Measurements from ENCODE around the gene TOP3A. TPM values are rescaled to one million over a fixed set of nuclear protein-coding genes. Genes with fewer than 3 reads are reported as not detected.

TOP3A gene
- total RNA-seq, 1 experiment from 2014 or later, result 100 TPM

DNA sequence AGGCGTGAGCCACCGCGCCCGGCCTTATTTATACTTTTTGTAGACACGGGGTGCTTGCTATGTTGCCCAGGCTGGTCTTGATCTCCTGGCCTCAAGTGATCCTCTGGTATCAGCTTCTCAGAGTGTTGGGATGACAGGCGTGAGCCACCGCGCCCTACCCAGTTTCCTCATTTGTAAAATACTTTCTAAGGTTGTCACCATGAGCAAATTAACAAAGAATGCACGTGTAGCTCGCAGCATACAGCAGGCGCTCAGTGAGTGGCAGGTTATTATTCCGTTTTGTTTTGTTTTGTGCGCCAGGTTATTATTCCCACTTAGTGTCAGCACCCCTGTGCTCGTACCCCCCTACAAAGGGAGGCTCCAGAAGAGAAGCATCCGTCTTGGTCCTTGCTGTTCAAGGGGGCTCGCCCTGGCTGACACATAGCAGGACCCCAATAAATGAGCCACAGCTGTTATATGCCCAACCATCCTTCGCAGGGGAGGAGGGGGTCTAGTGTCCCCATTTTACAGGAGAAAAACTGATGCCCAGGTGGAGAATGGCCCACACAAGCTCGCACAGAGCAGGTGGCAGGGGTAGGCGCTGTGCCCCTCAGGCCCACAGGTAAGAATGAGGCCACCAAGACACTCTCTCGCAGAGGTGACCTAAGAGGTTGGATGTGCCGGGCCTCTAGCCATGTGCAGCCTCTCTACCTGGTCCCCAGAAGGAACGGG, 55.0 kb downstream of the TOP3A start:
- no peak for DNase-seq (ENCODE audit: low spot score)
- ChIA-PET CTCF (no interaction called here), POLR2A (ENCODE audit: low non-redundant PET) (no interaction called here)
- H3K27ac ChIP-seq (ENCODE audit: low read depth, low read length, poor library complexity, severe bottlenecking), result peak overlapping the region; percentile 81
- no peaks in the 10 kb centered on the region for H3K9me3 ChIP-seq (ENCODE audit: low read depth, low read length, poor library complexity, severe bottlenecking)
- H3K36me3 ChIP-seq (ENCODE audit: insufficient read depth, low read length, poor library complexity, severe bottlenecking), result peaks cover 23% of the 10 kb centered on the region
- H3K4me3 ChIP-seq (ENCODE audit: low read depth, low read length, poor library complexity, severe bottlenecking), result peak overlapping the region; percentile 62
- TF ChIP-seq, protein P1, sequence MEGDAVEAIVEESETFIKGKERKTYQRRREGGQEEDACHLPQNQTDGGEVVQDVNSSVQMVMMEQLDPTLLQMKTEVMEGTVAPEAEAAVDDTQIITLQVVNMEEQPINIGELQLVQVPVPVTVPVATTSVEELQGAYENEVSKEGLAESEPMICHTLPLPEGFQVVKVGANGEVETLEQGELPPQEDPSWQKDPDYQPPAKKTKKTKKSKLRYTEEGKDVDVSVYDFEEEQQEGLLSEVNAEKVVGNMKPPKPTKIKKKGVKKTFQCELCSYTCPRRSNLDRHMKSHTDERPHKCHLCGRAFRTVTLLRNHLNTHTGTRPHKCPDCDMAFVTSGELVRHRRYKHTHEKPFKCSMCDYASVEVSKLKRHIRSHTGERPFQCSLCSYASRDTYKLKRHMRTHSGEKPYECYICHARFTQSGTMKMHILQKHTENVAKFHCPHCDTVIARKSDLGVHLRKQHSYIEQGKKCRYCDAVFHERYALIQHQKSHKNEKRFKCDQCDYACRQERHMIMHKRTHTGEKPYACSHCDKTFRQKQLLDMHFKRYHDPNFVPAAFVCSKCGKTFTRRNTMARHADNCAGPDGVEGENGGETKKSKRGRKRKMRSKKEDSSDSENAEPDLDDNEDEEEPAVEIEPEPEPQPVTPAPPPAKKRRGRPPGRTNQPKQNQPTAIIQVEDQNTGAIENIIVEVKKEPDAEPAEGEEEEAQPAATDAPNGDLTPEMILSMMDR (conservative IDR thresholded peaks at IDR 0.05; ENCODE audit: low read depth, low read length), result no peak
- TF ChIP-seq EZH2 (IDR thresholded peaks at IDR 0.05; ENCODE audit: borderline replicate concordance, low read depth, low read length, poor library complexity, severe bottlenecking), result no peak
- H3K27me3 ChIP-seq (replicated peaks; ENCODE audit: insufficient read depth, low read depth, low read length, poor library complexity), result no peaks in the 10 kb centered on the region
- intact Hi-C loops (cut with micrococcal nuclease; ENCODE audit: unreplicated experiment), result no loop called here
- BruUV-seq (replicated peaks), result no TSS peak
- peaks cover 4% of the 10 kb centered on the region for H3K4me1 ChIP-seq (ENCODE audit: insufficient read depth, low read length, poor library complexity, severe bottlenecking)

DNA sequence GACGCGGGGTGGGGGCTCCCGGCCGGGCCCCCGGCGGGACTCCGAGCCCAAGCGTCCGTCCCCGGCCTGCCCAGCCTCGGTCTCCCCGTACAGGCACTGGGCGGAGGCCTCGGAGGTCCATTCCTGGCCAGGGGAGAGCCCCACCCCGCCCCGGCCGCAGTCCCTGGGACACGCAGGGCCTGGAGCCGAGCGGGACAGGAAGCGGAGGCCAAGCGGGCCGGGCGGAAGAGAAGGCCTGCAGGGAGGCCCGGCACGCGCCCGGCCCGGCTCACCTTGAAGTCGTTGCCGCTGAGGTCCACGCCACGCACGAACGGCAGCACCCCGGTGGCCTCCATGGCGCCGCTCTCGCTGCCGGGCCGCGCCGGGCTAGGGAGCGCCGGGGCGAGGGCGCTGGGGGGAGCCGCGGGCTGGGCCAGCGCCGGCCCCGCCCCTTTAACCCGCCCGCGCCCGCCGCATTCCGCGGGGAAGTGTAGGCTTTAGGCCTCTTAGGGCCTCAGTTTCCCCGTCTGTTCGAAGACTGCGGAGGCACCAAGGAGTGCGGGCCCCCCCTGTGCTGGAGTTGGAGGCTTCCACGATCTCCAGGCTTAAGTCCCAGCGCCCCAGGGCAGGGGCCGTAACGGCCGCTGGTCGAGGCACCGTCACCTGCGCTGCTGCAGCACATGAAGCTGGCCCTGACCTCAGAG, 56.3 kb downstream of the TOP3A start, which contains the start of gene FLII:
TSS of gene FLII (minus strand) at position 383 of the 683 bp plus-strand sequence. CDS start at position 335, 48 bp downstream.
- H3K4me1 ChIP-seq (ENCODE audit: insufficient read depth, low read length, poor library complexity, severe bottlenecking), result peaks cover 4% of the 10 kb centered on the region
- H3K27me3 ChIP-seq (replicated peaks; ENCODE audit: insufficient read depth, low read depth, low read length, poor library complexity), result no peaks in the 10 kb centered on the region
- H3K4me3 ChIP-seq (ENCODE audit: low read depth, low read length, poor library complexity, severe bottlenecking), result peak within 1 kb of the TSS; percentile 97
- peak within 1 kb of the TSS; percentile 92 for H3K27ac ChIP-seq (ENCODE audit: low read depth, low read length, poor library complexity, severe bottlenecking)
- ChIA-PET CTCF (no interaction called here), POLR2A (ENCODE audit: low non-redundant PET) (no interaction called here)
- DNase-seq (ENCODE audit: low spot score), result peak; percentile 45
- TF ChIP-seq EZH2 (IDR thresholded peaks at IDR 0.05; ENCODE audit: borderline replicate concordance, low read depth, low read length, poor library complexity, severe bottlenecking), result no peak
- TF ChIP-seq, protein P1 (conservative IDR thresholded peaks at IDR 0.05; ENCODE audit: low read depth, low read length), result no peak
- intact Hi-C loops (cut with micrococcal nuclease; ENCODE audit: unreplicated experiment), result no loop called here
- peaks cover 22% of the 10 kb centered on the region for H3K36me3 ChIP-seq (ENCODE audit: insufficient read depth, low read length, poor library complexity, severe bottlenecking)
- no TSS peak for BruUV-seq (replicated peaks)
- no peaks in the 10 kb centered on the region for H3K9me3 ChIP-seq (ENCODE audit: low read depth, low read length, poor library complexity, severe bottlenecking)

DNA sequence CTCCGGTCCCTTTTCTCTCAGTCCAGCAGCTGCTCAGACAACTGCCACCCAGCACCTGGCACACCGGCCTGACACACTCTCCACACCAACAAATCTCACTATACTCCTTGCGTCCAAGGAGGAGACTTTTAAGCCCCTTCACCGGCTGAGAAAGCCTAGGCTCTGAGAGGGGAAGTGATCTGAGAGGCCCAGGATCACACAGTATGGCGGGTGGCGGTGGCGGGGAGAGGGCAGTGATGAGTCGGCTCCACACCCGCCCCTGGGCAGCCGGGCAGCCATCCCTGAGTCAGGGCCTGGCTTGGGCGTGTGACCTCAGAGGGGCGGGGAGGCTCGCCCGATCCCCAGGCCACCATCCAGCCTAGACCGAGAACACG, 56.8 kb downstream of the TOP3A start:
- DNase-seq (ENCODE audit: low spot score), result no peak
- Histone ChIP-seq H3K27me3 (replicated peaks; ENCODE audit: insufficient read depth, low read depth, low read length, poor library complexity) (no peaks in the 10 kb centered on the region), H3K4me1 (ENCODE audit: insufficient read depth, low read length, poor library complexity, severe bottlenecking) (peaks cover 4% of the 10 kb centered on the region), H3K27ac (ENCODE audit: low read depth, low read length, poor library complexity, severe bottlenecking) (peak overlapping the region; percentile 92), H3K9me3 (ENCODE audit: low read depth, low read length, poor library complexity, severe bottlenecking) (no peaks in the 10 kb centered on the region), H3K36me3 (ENCODE audit: insufficient read depth, low read length, poor library complexity, severe bottlenecking) (peaks cover 17% of the 10 kb centered on the region), H3K4me3 (ENCODE audit: low read depth, low read length, poor library complexity, severe bottlenecking) (peak overlapping the region; percentile 97)
- ChIA-PET CTCF (no interaction called here), POLR2A (ENCODE audit: low non-redundant PET) (no interaction called here)
- intact Hi-C loops (cut with micrococcal nuclease; ENCODE audit: unreplicated experiment), result no loop called here
- BruUV-seq (replicated peaks), result no TSS peak
- no peak for TF ChIP-seq EZH2 (IDR thresholded peaks at IDR 0.05; ENCODE audit: borderline replicate concordance, low read depth, low read length, poor library complexity, severe bottlenecking)
- TF ChIP-seq, protein P1 (conservative IDR thresholded peaks at IDR 0.05; ENCODE audit: low read depth, low read length), result no peak

Data from A673 (cell line).